Smooth muscle cell (in vitro differentiated cells): ENCODE measurements around the gene TBC1D25. TPM values are rescaled to one million over a fixed set of nuclear protein-coding genes. Genes with fewer than 3 reads are reported as not detected.

Experiments
- DNase-seq: peaks from one replicate; lab custom pipeline; 2025; ENCODE audit not compliant: unreplicated experiment; lab: John Stamatoyannopoulos, UW
- H2AFZ ChIP-seq: fragments of 200-600 bp; sonication (generic); 2 replicates; pipeline ENCODE4 v1.6.0; 2016; ENCODE audit warnings: antibody characterized with exemption, low read depth, mild to moderate bottlenecking
- H3F3A ChIP-seq: fragments of 200-600 bp; sonication (generic); 2 replicates; pipeline ENCODE4 v1.6.0; 2017; ENCODE audit warnings: antibody characterized with exemption, low read depth
- H3K27ac ChIP-seq: fragments of 200-600 bp; sonication (generic); 2 replicates; pipeline ENCODE4 v1.5.1; 2016; ENCODE audit warnings: low read depth, mild to moderate bottlenecking
- H3K27me3 ChIP-seq: fragments of 200-600 bp; sonication (generic); 2 replicates; pipeline ENCODE4 v1.6.1; 2016; ENCODE audit warnings: low read depth, mild to moderate bottlenecking
- H3K36me3 ChIP-seq: fragments of 200-600 bp; sonication (generic); 2 replicates; pipeline ENCODE4 v1.5.1; 2016; ENCODE audit warnings: low read depth
- H3K4me1 ChIP-seq: fragments of 200-600 bp; sonication (generic); 2 replicates; pipeline ENCODE4 v1.5.1; 2016; ENCODE audit warnings: low read depth
- H3K4me2 ChIP-seq: fragments of 200-600 bp; sonication (generic); 2 replicates; pipeline ENCODE4 v1.6.0; 2016; ENCODE audit warnings: mild to moderate bottlenecking
- H3K4me3 ChIP-seq: fragments of 200-600 bp; sonication (generic); 2 replicates; pipeline ENCODE4 v1.5.1; 2016; ENCODE audit warnings: mild to moderate bottlenecking
- H3K79me2 ChIP-seq: fragments of 200-600 bp; sonication (generic); 2 replicates; pipeline ENCODE4 v1.6.0; 2016; ENCODE audit warnings: low read depth, mild to moderate bottlenecking
- H3K9ac ChIP-seq: fragments of 200-600 bp; sonication (generic); 2 replicates; pipeline ENCODE4 v1.6.0; 2016; ENCODE audit warnings: low read depth
- H3K9me3 ChIP-seq: fragments of 200-600 bp; sonication (generic); replicated peaks from 2 replicates; pipeline ENCODE4 v1.5.1; 2016; ENCODE audit warnings: low read depth
- H4K20me1 ChIP-seq: fragments of 200-600 bp; sonication (generic); 2 replicates; pipeline ENCODE4 v1.6.0; 2016; ENCODE audit warnings: low read depth
- CTCF ChIP-seq: fragments of 200-600 bp; sonication (generic); IDR thresholded peaks from 2 replicates; pipeline ENCODE4 v1.5.1; 2017; ENCODE audit warnings: borderline replicate concordance, mild to moderate bottlenecking, antibody characterized with exemption; ENCODE audit not compliant: insufficient read depth, poor library complexity, severe bottlenecking
- WGBS: methylation state at CpG from one replicate; pipeline ENCODE4 v1.1.7; 2016; ENCODE audit warnings: low lambda C conversion rate; 5-methylcytosine and 5-hydroxymethylcytosine counted together
- polyA plus RNA-seq: library from polyadenylated mRNA; unstranded; fragments of >200 nt; fragmentation: Nextera tagmentation; extraction: Ambion mirVana; gene quantifications from 2 replicates; pipeline ENCODE4 v1.2.1, GENCODE V29; 2016
- total RNA-seq: library from RNA; depleted of rRNA; stranded (reverse); fragments of >200 nt; gene quantifications from 2 replicates; pipeline ENCODE4 v1.2.3, GENCODE V29; 2014

TBC1D25 gene
- total and polyA plus RNA-seq, 2 experiments from 2014 or later, result 3.8 to 9.7 TPM

GRCh38 chrX:48573690-48574269 lies 34.3 kb downstream of the TBC1D25 start:
- peak overlapping the region; percentile 96 for H3K4me2 ChIP-seq
- H3K9me3 ChIP-seq, result no peaks in the 10 kb centered on the region
- H3K27ac ChIP-seq, result peak overlapping the region; percentile 95
- H3K79me2 ChIP-seq, result peaks cover 24% of the 10 kb centered on the region
- no peaks in the 10 kb centered on the region for H3K27me3 ChIP-seq
- no peaks in the 10 kb centered on the region for H3F3A ChIP-seq
- 66% methylated on average over 19 of the region's 19 CpGs for WGBS
- H3K4me1 ChIP-seq, result peaks cover 8% of the 10 kb centered on the region
- H4K20me1 ChIP-seq, result peaks cover 16% of the 10 kb centered on the region
- DNase-seq, result no peak
- no peak overlapping the region for H2AFZ ChIP-seq
- TF ChIP-seq CTCF, result no peak
- H3K4me3 ChIP-seq, result peak overlapping the region; percentile 59
- no peaks in the 10 kb centered on the region for H3K36me3 ChIP-seq
- H3K9ac ChIP-seq, result peak overlapping the region; percentile 95

- H3K4me2 ChIP-seq, result peak within 1 kb of the TSS; percentile 96
- no peaks in the 10 kb centered on the region for H3K36me3 ChIP-seq
- no peaks in the 10 kb centered on the region for H3F3A ChIP-seq
- peak; percentile 62 for DNase-seq
- H4K20me1 ChIP-seq, result peaks cover 16% of the 10 kb centered on the region
- peaks cover 8% of the 10 kb centered on the region for H3K4me1 ChIP-seq
- H3K27me3 ChIP-seq, result no peaks in the 10 kb centered on the region
- peak within 1 kb of the TSS; percentile 59 for H3K4me3 ChIP-seq
- no peaks in the 10 kb centered on the region for H3K9me3 ChIP-seq
- WGBS, result 22% methylated on average over 70 of the region's 71 CpGs
- H3K27ac ChIP-seq, result peak within 1 kb of the TSS; percentile 95
- peak; percentile 5 for TF ChIP-seq CTCF
- peaks cover 24% of the 10 kb centered on the region for H3K79me2 ChIP-seq
- H2AFZ ChIP-seq, result peak within 1 kb of the TSS; percentile 17
- H3K9ac ChIP-seq, result peak within 1 kb of the TSS; percentile 95
Observed at GRCh38 chrX:48574270-48575266, 35.1 kb downstream of the TBC1D25 start, which contains the start of gene RBM3. TSS of gene RBM3 (plus strand) at chrX:48574484. CDS start at chrX:48575181, 697 bp downstream.

GRCh38 chrX:48575642-48576041 lies 36.1 kb downstream of the TBC1D25 start:
- Histone ChIP-seq H3K27ac (peak overlapping the region; percentile 95), H3K4me1 (peaks cover 8% of the 10 kb centered on the region)

More at GRCh38 chrX:48575642-48576041, 36.1 kb downstream of the TBC1D25 start:
- no peaks in the 10 kb centered on the region for H3K27me3 ChIP-seq
- WGBS, result 79% methylated on average over 13 of the region's 13 CpGs
- H3K9me3 ChIP-seq, result no peaks in the 10 kb centered on the region
- H2AFZ ChIP-seq, result no peak overlapping the region
- no peak for DNase-seq
- H3F3A ChIP-seq, result no peaks in the 10 kb centered on the region
- no peaks in the 10 kb centered on the region for H3K36me3 ChIP-seq
- TF ChIP-seq CTCF, result no peak
- H3K4me2 ChIP-seq, result peak overlapping the region; percentile 96
- peak overlapping the region; percentile 95 for H3K9ac ChIP-seq
- H3K4me3 ChIP-seq, result peak overlapping the region; percentile 59
- H3K79me2 ChIP-seq, result peaks cover 24% of the 10 kb centered on the region
- peaks cover 16% of the 10 kb centered on the region for H4K20me1 ChIP-seq
